Middle frontal gyrus (tissue), 1 donor: ENCODE results near the gene MPC1.

ENCODE experiments used
- DNase-seq: peaks from one replicate; pipeline ENCODE4 v3.0.0-alpha.2; 2015; ENCODE audit warnings: low spot score; ENCODE audit errors: extremely low spot score

The MPC1 gene

DNA sequence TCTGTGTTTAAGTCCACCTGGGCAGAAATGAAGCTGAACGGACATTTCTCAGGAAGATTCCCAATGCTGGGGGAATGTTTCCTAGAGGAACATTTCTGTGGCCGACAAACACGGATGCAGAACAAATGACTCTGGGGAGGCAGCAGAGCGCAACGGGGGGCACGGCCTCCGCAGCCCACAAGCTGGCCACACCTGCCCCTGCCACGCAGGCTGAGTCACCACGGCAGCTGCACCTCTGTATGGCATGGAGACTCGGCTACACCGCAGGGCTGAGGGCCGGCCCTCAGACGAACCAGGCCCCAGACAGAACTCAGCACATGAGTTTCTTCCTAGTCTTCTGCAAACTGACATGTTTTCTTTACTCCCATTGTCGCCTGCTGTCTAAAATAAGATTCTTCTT is 64.5 kb downstream of the MPC1 start:
- DNase-seq: no peak

DNA sequence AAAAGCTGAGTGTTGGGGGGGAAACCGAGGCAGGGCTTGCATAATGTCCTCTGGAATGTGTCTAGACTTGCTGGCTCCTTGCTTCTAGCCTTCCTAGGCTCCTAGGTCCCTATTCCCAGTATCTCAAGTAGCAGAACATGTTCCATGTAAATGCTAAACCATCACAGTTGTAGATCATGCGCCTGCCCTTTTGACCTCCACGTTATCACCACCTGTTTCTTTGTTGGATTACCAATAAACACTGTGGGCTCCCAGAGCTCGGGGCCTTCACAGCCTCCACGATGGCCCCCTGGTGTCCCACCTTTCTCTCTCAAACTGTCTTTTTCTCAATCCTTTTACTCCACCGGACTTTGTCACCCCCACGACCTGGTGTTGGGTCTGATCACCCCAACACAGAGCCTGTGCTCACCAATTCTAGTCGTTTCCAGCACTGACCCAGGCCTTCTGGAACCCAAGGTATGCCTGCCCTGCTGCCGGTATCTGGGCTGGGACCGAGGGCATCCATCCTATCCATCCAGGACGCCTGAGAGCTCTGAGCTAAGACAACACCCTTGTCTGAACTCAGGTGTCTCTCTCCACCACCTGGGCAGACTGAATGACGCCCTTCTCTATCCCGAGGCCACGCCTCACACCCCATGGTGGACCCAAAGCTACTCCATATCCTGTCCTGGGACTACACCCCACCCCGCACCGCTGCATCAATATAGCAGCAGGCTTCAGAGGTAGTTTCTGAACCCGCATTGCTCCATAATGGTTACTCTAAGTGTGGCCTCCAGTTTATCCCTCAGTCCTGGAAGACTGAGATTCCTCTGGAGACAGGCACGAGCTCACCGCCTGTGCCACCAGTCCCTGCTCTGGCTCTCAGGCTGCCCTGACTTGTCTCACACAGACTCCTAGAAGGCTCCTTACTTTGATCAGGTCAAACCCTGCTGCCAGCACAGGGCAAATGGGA is 65.2 kb downstream of the MPC1 start:
- DNase-seq: no peak

DNA sequence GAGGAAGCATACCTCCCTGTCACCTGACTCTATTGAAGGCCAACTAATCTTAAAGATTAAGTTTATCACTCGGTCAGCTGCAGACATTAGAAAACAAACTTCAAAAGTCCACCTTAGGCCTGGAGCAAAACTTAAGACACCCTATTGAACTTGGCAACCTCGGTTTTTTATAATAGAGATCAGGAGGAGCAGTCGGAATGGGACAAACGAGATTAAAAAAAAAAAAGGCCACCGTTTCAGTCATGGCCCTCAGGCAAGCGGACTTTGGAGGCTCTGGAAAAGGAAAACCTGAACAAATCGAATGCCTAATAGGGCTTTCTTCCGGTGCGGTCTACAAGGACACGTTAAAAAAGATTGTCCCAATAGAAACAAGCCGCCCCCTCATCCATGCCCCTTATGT is 67.3 kb downstream of the MPC1 start:
- DNase-seq: no peak
